Activated effector memory CD4-positive, alpha-beta T cell treated with anti-CD3 and anti-CD28 coated beads, Interleukin-2, amount 50 U/mL, for 16 hours (primary cell): ENCODE measurements around the gene HSPH1.
A peak's percentile ranks its signal among the peaks of the same experiment; 100 is the strongest.

Source experiments
- DNase-seq: peaks from one replicate; pipeline ENCODE4 v3.0.0-alpha.2; 2020

HSPH1 gene

DNA sequence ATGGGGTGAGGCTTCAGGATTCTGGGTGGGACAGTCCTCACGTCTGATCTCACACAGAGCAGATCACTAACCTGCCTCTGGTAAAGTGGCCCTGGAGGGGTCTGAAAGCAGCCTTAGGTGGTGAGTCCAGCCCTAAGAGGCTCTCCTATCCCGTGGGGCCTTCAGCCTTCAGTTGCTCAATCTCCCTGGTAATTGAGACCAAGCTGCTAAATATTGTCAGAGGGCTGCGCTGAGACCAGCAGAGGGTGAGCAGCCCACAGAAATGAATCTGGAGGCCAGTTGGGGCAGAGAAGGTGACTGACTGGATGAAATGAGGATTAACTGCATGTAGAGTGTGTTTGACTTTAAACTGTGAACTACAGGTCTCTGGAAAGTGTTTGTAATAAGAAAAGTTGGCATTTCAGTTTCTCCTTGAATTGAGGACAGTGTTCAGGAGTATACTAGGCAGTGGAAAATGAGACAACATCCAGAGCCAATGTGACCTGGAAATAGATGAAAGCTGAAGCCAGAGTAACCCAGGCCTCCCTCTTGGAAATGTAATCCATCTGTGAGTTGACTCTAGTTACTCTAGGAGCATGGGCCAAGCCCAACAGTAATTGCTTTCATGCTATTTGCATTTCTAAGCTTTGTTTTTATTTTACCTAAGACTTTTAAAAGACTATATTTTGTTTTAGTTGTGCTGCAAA lies 14.3 kb upstream of the HSPH1 start:
- no peak for DNase-seq

DNA sequence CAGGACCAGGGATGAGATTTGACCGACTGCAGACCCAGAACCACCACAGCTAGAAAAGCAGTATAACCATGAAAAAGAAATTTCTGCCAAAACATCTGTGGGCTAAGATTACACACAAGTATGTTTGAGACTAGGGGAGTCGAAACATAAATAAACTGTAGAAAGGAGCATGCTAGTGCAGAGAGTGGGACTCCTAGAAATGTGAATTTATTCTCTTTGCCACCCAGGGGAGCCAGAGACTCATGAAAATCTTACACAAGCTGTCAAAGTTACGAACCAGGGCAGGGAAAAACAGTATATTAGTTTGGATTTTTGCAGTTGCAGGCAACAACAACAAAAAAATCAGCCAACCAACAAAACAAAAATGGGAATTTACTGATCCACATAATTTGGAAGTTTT lies 12.3 kb upstream of the HSPH1 start:
- no peak for DNase-seq

DNA sequence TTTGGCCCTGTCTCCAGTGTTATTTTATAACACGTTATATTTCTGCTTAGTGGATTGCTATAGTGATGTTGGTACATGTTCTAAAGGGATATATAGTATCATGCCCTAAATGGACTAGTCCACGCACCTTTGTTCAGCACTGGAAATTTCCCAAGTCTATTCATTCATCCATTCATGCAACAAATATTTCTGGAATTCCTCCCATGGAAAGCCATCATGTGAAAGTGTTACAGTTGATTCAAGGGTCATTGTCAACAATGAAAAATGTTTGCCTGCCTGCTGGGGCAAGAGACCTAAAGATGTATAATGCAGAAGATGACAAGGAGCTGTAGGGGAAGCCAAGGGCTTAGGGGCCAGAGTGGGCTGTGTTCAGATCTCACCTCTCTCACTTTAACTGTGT lies 10.8 kb upstream of the HSPH1 start:
- no peak for DNase-seq

DNA sequence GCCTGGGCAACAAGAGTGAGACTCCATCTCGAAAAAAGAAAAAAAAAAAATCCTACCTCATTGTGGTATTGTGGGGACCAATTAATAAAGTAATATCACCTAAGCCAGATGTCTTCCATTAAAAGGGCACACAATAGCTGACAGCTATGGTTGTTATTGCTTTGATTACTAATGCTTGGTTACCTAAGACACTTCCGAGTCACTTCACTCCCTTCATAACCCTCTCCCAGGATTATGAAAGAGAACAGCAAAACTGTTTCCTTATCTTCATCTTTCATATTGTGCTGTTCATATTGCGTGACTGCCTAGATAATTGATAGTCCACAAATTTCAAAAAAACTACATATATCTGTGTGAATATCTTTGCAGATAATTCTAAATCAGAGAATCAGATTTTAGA lies 10.3 kb upstream of the HSPH1 start:
- DNase-seq, result no peak

DNA sequence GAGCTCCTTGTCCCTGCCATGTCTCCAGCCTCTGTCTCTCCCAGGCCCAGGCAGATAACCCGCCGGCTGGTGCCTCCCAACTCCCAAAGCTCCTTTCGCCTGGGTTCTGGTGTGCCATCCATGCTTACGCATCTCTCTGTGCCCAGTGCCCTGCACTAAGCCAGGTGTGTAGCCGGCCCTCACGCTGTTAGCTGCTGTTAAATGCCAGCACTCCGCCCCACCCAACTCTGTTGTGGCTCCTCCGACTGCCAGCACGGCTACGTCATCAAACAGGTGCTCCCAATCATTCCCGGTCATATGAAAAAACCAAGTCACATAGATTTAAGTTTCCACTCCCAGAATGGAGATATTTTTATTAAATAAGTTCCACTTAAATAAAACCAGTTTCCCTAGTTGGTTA lies 7.0 kb upstream of the HSPH1 start:
- no peak for DNase-seq

DNA sequence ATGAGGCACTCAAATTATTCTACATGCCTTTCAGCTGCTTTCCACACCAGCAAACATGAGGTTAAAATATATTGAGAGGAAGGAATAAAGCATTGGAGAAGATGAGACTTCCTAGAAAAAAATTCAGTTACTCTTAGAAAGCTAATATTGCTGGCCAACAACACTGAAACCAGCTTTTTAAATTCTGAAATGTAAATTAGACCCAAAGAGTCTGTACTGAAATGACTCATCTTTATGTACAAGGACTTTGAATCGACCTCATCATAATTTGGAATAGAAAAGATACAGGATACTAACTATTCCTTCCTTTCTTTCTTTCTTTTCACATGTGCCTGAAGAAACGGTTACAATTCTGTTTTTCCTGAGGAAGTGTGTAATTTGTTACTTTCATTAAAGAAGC lies 6.5 kb upstream of the HSPH1 start:
- DNase-seq, result no peak

DNA sequence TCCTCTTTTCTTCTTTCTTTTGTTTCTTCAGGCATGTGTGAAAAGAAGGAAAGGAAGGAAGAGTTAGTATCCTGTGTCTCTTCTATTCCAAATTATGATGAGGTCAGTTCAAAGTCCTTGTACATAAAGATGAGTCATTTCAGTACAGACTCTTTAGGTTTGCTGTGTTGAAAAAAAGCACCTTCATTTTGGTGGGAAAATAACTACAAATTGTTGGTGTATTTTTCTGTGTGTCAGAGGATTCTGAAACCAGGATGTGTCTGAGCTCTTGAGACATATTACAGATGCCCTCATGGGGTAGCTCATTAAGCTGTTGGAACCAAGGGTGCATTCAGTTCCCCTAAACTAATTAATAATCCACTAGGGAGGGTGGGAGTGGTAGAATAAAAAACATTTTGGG lies 5.8 kb upstream of the HSPH1 start:
- DNase-seq, result no peak

DNA sequence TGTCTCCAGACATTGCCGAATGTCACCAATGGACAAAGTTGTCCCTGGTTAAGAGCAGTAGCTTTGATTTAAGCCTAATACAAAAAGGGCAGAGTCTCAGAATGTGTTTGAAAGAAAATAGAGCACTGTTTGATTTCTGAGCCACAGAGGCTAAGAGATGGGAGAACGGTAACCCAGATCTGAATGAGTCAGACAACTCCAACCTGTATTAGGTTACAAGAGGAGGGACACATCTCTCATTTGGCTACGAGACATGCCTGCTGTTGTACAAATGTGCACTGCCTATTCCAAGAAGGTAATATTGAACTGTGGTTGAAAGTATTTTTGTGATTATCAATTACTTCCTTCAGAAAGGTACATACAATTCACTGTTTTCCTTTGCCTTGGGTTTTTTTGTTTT lies 4.9 kb upstream of the HSPH1 start:
- no peak for DNase-seq

DNA sequence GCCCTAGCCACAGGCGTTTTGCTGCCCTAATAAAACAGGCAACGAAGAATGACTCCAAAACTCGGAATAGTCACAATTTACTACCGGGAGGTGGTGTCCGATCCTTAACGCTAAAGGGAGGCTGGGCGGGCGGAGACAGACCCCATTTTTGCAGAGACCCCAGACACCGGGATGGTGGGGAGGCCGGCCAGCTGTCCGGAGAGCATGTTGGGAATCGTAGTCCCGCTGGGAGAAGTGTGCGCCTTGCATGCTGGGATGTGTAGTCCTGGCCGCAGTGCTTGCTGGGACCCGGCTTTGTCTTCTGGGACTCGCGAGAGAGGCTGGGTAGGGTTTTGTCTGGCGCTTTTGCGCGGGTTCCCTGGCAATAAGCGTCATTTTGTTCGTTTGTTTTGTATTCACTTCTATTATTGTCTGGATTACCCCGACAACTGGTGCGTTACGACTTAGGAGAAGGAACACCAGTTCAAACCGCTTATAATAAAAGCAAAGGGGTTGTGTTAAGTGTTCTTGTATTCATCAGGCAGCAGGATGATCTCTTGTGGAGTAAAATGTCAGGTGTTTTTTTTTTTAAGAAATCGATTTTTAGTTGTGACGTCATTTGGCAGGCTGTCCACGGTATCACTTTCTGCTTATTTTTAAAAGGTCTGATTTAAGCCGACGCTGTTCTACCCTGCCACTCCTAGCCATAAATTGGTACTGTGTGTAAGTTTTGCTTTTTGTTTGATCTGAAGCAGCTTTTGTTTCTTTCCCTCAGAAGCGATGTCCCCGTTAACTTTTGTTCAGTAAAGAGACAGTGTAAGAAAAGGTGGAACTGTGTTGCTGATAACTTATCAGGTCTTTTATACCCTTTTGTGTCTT lies 676 bp upstream of the HSPH1 start:
- DNase-seq, result peak; percentile 98

DNA sequence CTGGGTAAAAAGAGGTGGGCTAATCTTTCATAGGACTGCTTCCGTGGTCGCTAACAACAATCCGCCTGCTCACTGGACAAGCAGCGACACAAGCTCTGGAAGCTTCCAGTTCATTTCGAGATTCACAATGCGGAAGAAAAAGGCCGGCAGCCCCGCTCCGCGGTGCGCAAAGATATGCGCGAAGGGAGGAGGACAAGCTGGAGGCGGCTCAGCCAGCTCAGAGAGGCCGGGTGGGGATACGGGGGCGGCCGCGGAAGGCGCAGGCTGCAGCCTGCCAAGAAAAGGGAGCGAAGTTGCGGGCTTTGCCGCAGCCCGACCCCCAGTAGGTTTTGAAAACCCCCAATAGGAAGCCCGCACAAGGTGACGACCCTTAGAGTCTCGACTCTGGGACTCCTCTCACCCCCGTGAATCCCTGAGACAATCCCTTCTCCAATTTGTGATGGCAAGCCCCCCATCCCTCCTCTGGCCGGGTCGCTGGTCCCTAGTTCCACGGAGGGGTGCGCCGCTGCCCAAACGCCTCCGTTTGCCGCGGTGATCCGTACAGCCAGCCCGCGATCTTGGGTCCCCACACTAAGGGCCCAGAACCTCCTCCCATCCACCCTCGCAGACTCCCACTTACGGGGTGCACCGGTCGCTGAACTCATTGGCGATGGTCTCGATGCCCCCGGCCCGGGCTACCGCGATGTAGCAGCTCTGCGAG lies 697 bp downstream of the HSPH1 start:
- DNase-seq, result peak; percentile 88

DNA sequence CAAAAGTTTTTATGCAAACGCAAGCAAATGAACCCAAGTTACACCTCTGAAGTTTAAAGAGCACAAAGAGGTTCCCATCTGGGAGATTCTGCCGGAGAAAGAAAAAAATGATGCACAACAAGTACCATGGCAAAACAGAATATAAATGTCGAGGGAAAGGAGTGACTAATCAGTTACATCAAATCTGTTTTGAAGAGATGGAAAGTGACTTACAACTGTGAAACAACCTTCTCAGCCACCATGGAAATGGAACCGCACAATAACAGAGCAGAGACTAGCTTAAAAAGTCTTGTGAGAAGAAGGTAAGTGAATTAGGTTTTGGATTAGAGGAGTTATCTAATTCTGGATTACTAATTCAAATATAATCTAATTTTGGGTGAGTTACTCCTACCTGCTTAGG lies 2.4 kb downstream of the HSPH1 start:
- no peak for DNase-seq

DNA sequence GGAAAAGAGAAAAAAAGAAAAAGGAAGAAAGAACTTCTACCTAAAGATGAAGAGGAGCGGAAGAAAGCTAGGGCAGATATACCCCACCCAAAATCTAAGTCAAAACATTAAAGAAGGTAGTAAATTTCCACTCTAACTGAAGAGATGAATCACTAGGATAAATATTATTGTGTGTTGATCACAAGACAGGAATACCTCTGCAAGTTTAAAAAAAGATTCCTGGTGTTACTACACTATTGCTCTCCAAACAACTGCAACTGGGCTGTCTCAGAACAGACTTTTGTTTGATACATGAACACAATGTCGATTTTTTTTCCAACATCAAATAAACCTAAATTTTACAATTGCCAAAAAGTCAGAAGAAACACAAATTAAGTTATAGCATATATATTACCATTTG lies 6.8 kb downstream of the HSPH1 start:
- no peak for DNase-seq

DNA sequence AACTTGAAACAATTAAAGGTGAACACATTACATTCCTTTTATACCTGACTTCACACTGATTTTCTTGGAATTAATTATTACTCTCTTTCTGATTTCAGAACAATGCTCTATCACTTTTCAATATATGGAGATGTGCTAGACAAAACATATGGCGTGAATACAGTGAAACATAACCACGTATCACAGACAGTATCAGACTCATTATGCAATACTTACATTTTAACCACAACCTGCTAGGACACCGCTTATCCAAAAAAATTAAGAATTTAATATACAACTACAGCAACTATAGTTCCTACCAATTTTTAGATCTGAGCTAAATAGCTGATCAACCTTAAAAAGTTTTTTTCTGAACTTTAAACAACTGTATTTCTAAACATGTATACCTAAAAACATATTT lies 9.9 kb downstream of the HSPH1 start:
- DNase-seq, result no peak

DNA sequence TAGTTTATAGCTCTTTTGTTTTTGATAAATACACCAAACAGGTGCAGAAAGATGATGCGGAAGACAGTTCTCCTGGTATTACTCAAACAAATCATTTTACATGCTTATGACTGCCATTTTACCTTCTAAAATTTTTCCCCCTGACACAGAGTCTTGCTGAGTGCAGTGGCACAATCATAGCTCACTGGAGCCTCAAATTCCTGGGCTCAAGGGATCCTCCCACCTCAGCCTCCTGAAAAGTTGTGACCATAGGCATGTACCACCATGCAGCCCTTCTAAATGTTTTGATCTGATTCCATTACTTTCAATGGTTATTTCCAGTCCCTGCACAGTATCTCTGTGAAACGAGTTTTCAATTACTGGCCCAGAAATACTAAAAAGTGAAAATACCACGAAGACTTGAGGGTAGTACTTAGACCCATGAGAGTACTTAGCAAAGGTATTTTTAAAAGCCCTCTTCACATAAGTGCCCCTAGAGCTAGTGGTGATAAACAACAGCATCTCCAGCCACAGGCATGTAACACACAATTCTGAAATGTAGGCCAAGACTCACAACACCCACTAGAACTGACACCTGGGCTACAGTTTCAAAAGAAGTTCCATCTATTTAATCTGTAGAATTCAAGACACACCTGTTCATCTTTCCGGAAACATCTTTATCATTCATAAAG lies 11.3 kb downstream of the HSPH1 start:
- DNase-seq, result no peak

DNA sequence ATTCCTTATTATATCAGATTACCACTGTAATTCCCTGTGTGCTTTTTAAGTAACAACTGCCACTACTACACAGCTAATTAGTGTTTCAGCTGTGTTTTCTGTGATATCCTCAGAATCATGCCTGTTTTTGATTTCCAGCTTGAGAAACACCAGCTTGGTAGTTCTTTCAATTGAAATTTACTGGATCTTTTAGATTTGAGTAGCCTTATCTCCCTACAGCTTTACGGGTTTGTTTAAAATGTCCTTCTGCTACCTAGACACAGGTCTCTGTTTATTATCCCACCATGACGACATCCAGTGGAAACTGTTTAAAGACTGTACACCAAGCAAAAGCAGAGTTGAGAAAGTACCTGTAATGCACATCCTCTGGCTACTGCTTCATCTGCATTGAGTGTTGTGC lies 12.1 kb downstream of the HSPH1 start:
- DNase-seq, result no peak

DNA sequence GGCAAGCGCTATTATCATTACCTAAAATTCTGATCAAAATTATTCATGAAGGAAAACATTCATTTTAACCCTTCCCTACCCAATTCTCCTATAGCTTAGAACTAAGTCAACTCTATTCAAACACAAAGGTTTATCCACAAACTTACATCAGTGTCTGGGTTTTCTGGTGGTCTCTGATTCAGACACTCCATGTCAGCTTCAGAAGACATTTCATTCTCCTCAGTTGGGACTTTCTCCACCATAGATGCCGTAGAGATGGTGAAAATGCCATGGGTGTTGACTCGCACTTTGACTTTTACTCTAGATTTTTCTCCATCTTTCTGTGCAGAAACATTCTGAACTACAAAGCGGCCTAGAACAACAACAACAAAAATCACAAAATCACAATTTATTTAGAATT lies 16.3 kb downstream of the HSPH1 start:
- DNase-seq, result no peak

DNA sequence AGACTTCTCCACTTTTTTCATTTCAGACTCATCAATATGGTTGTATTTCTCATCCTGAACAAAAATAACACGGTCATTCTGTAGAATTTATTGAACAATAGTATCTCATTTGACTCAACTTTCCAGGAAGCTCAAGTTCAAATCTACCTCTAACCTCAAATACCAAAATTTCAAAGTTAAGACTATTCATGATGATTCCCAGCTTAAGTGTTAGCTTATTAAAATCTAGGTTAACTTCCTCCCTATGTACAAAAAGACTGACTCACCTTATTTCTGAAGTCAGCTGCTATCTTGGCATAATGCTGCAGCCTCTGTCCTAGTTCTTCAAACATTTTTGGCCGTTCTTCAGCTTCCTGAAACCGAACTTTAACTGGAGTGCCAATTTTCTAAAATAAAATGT lies 23.2 kb downstream of the HSPH1 start:
- no peak for DNase-seq

DNA sequence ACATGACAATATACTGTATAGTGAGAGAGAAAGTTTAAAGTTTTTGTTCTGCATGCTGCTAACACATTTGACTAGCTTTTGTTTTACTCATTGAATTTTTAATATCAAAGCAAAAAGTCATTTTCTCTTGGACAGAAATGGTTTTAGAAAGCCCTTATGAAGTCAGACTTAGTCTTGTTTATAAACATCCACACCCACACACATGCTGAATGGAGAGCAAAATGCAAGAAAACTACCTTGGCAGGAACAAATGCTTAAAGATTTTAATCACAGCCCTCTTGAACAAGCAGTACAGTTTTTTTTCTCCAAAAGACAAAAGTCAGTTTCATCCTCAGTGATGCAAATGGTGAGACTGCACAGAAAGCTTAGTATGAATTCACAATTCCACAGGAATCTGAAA lies 25.0 kb downstream of the HSPH1 start:
- no peak for DNase-seq

DNA sequence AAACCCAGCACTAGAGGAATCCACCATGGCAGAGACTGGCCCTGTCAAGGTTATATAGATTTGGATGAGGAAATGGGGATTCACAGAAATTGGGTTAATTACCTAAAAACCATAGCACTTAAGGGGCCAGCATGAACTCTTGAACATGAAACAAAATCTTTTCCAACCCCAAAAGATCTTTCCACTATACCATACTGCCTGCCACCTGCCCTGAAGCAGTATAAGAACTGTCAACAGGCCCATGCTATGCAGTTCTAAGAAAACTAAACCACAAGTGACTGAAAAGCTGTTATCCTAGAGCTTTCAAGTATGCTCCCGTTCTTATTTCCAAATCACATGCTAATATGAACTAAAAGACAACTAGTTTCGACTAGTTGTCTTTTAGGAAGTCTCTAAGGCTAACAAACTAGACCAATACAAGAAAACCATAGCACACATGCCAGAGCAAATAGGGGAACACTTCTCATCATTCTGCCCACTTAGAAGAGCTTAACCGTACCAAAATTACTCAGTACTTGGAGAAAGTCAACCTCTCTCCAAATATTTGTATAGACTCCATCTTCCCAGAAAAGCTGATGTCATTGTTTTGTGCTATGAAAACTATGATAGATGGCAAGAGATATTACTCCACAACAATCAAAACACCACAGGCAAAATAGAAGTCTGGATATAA lies 27.5 kb downstream of the HSPH1 start:
- DNase-seq, result no peak

DNA sequence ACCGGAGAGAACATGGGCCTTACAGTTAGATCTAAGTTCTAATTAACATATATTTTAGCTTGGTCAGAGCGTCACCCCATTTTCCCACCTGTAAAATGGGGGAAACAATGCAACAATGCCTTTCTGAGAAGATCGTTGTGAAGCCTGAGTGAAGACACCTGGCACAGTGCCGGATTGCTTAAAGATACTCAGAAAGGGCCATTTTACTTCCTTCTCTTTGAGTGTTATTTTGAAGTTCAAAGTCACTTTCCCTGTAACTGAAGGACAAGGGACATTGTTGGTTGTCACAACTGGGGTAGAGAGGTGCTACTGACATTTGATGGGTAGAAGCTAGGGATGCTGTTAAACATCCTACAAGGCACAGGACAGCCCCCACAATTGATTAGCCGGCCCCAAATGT lies 28.1 kb downstream of the HSPH1 start:
- DNase-seq, result no peak

DNA sequence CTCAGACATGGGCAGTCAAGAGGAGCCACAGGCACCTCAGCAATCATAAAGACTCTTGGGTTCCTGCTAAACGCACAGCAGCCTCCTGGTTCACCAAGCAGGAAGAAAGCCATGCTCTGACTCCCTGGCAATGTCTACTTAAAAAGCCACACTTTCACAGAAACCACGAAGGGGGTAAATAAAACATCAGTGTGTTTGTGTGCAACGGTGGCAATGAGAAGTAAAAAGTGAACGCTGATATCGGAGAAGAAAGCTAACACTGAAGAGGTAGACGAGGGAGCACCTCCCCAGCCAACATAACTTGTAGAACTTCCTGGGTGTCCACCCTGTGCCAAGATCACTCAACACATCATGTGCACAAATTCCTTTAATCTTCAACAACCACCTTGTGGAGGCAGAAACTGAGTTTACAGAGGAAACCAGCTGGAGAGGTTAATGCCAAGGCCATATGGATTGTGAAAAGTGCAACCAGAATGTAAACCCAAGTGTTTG lies 30.2 kb downstream of the HSPH1 start:
- no peak for DNase-seq

DNA sequence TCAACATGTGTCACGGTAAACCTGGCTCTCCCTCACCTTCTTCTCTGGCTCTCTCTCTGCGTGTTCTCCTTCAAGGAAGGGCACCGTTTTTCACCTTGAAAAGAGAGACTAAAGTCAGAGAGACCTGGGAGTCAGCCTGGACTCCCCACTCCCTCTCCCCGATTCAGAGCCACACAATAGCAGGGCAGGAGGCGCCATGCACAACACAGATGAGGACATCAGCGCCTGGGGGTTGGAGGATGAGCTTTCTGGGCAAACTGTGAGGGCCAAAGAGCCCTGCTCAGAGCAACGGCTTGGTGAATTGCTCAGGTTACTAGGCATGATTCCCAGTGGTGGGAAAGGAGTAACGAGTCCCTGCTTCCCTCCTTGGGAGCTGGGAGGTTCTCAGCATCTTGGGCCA lies 32.3 kb downstream of the HSPH1 start:
- DNase-seq, result no peak

DNA sequence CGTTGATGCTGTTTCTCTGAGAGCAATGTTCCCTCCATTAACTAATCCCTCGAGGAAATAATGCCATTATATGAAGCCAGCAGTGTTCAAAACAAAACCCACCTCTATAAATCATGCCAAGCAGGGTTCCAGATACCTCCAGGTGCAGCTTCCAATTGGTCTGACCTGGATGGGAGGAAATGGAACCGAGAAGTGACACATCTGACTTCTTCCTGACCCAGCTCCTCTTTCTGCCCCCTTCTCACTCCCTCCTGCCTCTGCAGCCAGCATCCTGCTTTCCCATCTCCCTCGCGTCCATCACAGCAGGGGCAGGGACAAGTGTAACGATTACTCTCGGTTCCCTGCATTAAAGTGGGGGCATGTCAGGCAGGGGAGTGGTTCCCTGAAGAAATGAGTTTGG lies 37.5 kb downstream of the HSPH1 start:
- DNase-seq, result no peak
